Erythroblast (primary cell): ENCODE data around the gene XPO5.

Experiments
- GATA1 ChIP-seq: IDR thresholded peaks from 2 replicates; pipeline ENCODE4 v1.6.1; 2011; ENCODE audit warnings: low read depth, mild to moderate bottlenecking, control low read depth, low read length, moderate library complexity
- POLR2A ChIP-seq: IDR thresholded peaks from 2 replicates; pipeline ENCODE4 v1.6.1; 2011; ENCODE audit warnings: mild to moderate bottlenecking, low read length

DNA sequence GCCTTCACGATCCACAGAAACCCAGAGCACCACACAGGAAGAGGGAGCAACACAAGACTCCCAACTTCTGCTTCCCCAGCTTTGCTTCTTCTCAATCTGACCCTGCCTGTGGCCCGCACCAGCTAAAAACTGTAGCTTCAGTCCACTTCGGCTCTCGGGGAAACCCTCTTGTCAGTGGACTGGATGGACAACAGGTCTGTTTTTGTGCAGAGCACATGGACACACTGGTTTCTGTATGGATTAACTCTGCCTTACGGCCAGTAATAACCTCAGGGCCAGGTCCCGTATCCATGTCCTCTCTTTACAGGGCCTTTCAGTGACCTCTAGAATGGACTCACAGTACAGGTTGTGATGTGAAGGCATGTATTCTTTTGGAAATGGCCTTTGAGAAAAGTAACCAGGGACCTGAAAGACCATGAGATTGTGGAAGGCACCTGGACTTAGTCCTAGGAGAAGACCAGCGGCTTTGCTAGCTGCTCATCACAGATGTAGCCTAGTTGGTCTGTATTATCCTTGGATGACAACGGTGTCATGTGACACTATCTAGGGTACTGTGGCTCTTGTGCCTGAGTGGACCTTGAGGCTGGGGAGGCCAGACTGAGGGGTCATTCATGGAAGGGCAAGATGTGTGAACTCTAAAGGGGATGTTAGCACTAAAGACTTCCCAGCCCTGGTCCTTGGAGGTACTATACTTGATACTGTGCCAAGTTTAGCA is 53.1 kb downstream of the XPO5 start:
- TF ChIP-seq POLR2A (no peak), GATA1 (no peak)
